HFF-Myc (cell line): ENCODE measurements around the gene MGA.

Source experiments
- DNase-seq: peaks from one replicate; pipeline ENCODE4 v3.0.0-alpha.2; 2011; ENCODE audit warnings: low read depth; ENCODE audit errors: extremely low read depth
- H3K4me3 ChIP-seq: replicated peaks from 2 replicates; pipeline ENCODE4 v1.5.1; 2011; ENCODE audit warnings: low read depth, mild to moderate bottlenecking, control low read depth, low read length
- CTCF ChIP-seq: IDR thresholded peaks from 2 replicates; pipeline ENCODE4 v1.5.1; 2012; ENCODE audit warnings: mild to moderate bottlenecking, low read depth, low read length, control low read depth; ENCODE audit errors: missing control alignments

The MGA gene

GRCh38 chr15:41777421-41777973, 117.3 kb downstream of the MGA start:
- peak overlapping the region; percentile 56 for H3K4me3 ChIP-seq
- DNase-seq = no peak
- no peak for TF ChIP-seq CTCF

- peak overlapping the region; percentile 56 for H3K4me3 ChIP-seq
- no peak for TF ChIP-seq CTCF
- DNase-seq = no peak
These were observed 118.3 kb downstream of the MGA start for GRCh38 chr15:41778521-41778920.

GRCh38 chr15:41779662-41780157, 119.5 kb downstream of the MGA start:
- no peak for DNase-seq
- no peak for TF ChIP-seq CTCF
- no peak overlapping the region for H3K4me3 ChIP-seq

GRCh38 chr15:41780266-41780665, 120.1 kb downstream of the MGA start:
- DNase-seq = no peak
- no peak for TF ChIP-seq CTCF
- no peak overlapping the region for H3K4me3 ChIP-seq

GRCh38 chr15:41780727-41781126, 120.5 kb downstream of the MGA start:
- no peak overlapping the region for H3K4me3 ChIP-seq
- TF ChIP-seq CTCF = no peak
- no peak for DNase-seq

GRCh38 chr15:41782371-41783282, 122.4 kb downstream of the MGA start:
- no peak for DNase-seq
- TF ChIP-seq CTCF = no peak
- H3K4me3 ChIP-seq = no peak overlapping the region
